GM12878 (cell line): ENCODE measurements around the gene PGBD5.

Experiments used
- CTCF ChIP-seq, 3 experiments: IDR thresholded peaks in 2 of 3; conservative IDR thresholded peaks in 1 of 3; 2 replicates each; pipeline ENCODE4 v1.5.1; 2011; ENCODE audit warnings: low read depth in 3 of 3, low read length in 3 of 3, mild to moderate bottlenecking in 3 of 3, control low read depth in 2 of 3, moderate library complexity in 2 of 3, inconsistent platforms in 1 of 3, mixed read lengths in 1 of 3; ENCODE audit not compliant: control insufficient read depth in 2 of 3, insufficient read depth in 1 of 3; ENCODE audit errors: extremely low read depth in 1 of 3
- ELK1 ChIP-seq: IDR thresholded peaks from 2 replicates; pipeline ENCODE4 v1.6.1; 2012; ENCODE audit warnings: low read depth, low read length, improper control_type of control experiment
- POLR2A ChIP-seq: IDR thresholded peaks from 2 replicates; pipeline ENCODE4 v1.6.1; 2011; ENCODE audit warnings: low read depth, mild to moderate bottlenecking, low read length
- RAD21 ChIP-seq: IDR thresholded peaks from 2 replicates; pipeline ENCODE4 v1.6.1; 2011; ENCODE audit warnings: mild to moderate bottlenecking, low read depth, low read length, moderate library complexity; ENCODE audit not compliant: insufficient read depth
- SIN3A ChIP-seq: IDR thresholded peaks from 2 replicates; pipeline ENCODE4 v1.6.1; 2012; ENCODE audit warnings: low read depth, low read length, improper control_type of control experiment
- USF1 ChIP-seq: IDR thresholded peaks from 2 replicates; pipeline ENCODE4 v1.6.1; 2011; ENCODE audit warnings: borderline replicate concordance, low read depth, mild to moderate bottlenecking, moderate library complexity, mixed read lengths, low read length; ENCODE audit not compliant: insufficient read depth; ENCODE audit errors: extremely low read length
- USF2 ChIP-seq: IDR thresholded peaks from 2 replicates; pipeline ENCODE4 v1.6.1; 2011; ENCODE audit warnings: low read depth, low read length, improper control_type of control experiment, borderline replicate concordance

GRCh38 chr1:230392920-230393521, 33.1 kb downstream of the PGBD5 start:
- TF ChIP-seq POLR2A (no peak), SIN3A (no peak), CTCF (IDR thresholded peaks at IDR 0.05 in 2 of 3, conservative IDR thresholded peaks at IDR 0.05 in 1 of 3; ENCODE audit: control insufficient read depth in 2 of 3, extremely low read depth in 1 of 3, insufficient read depth in 1 of 3, low read depth in 3 of 3, low read length in 3 of 3) (no peak), ELK1 (no peak), USF2 (no peak), RAD21 (no peak), USF1 (no peak)
